ENCODE measurements around the gene NCK2.

DNA sequence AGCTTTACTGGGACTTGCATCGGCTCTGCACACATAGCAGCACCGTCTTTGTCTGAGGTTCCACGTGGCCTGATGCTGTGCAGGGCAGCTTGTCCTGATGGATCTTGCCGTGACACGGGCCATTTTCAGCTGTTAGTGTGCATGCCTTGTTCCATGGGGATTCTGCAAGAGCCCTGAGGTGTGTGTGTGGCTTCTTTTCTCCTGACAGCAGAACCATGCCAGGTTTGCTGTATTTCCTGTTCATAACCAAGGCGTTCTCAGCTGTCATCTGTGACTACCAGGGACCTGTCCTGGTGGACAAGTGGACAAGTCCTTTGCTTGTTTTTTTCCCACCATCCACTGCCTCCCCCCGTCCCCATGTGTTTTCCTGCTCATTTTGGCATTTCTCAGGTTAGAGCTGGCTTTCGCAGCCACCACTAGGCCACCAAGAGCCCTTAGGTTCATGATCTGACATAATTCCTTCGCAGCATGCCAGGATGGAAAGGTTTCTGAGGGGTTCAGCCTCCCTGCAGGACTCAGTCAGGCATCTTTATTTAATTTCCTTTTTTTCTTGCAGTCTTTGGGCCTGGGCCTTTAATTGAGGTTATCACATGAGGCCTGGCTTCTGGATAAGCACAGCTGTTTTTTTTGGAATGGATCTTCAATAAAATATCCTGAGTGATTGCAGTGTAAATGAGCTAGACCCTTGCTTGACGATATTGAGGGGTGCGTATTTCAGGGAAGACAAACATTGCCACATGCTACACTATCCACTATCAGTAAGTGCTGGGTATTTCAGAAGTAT, 139.4 kb downstream of the NCK2 start:
- TF ChIP-seq POLR2A (IDR thresholded peaks at IDR 0.05; ENCODE audit: low read length) (no peak), MYC (IDR thresholded peaks at IDR 0.05; ENCODE audit: borderline replicate concordance, low read length) (no peak)
- TF ChIP-seq, protein P1, sequence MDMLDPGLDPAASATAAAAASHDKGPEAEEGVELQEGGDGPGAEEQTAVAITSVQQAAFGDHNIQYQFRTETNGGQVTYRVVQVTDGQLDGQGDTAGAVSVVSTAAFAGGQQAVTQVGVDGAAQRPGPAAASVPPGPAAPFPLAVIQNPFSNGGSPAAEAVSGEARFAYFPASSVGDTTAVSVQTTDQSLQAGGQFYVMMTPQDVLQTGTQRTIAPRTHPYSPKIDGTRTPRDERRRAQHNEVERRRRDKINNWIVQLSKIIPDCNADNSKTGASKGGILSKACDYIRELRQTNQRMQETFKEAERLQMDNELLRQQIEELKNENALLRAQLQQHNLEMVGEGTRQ (IDR thresholded peaks at IDR 0.05): no peak

Measured in A549 (cell line).